ENCODE measurements around the gene RNF19B. TPM values are rescaled to one million over a fixed set of nuclear protein-coding genes. Genes with fewer than 3 reads are reported as not detected.

RNF19B gene
- total RNA-seq, 4 donors from 2014 or later, result 13.9 to 22.9 (median 17.2) TPM

DNA sequence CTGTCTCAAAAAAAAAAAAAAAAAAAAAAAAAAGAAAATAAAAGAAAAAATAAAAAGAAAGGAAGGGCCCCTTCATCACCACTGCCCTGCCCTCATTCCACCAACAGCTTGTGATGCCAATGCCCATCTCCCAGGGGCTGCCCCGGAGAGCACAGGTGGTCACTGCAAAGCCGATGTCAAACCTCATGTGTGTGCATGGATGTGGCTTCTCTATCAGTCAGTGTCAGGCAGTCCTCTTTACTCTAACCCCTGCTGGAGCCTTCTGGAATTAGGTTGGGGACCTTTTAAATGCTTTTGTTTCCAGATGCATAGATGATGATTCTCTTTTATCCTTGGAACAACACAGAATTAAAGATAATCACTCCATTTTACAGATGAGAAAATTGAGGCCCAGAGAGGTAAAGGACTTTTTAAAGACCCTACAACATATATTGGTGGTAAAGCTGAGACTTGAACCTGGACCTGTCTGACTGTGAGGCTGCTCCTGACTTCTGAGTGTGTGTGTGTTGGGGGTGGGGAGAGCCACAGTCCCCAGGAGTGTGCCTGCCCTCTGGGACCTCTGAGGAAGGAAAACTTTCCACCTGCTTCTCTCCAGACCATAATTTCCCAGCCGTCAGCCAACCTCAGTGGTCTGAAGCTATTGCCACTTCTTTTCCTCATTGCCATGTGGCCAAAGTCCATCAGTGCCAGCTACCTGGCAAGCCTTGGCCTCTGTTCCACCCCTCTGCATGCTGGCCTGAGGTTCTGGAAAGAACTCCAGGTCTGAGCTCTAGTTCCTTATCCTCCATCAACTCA lies 60.4 kb downstream of the RNF19B start:
- Histone ChIP-seq H3K36me3 (no peaks in the 10 kb centered on the region), H3K27me3 (peaks cover 0 to 22% of the 10 kb centered on the region in 2 donors), H3K4me1 (peaks cover 0 to 16% (median 3%) of the 10 kb centered on the region in 4 donors), H3K9me3 (no peaks in the 10 kb centered on the region), H3K4me3 (no peak overlapping the region), H3K27ac (peak overlapping the region in 1 of 4 donors; percentile 35)
- 71% methylated on average over 3 of the region's 3 CpGs for WGBS, 2 donors
- no peak for TF ChIP-seq EP300 (IDR thresholded peaks at IDR 0.05)
- TF ChIP-seq, protein P1, sequence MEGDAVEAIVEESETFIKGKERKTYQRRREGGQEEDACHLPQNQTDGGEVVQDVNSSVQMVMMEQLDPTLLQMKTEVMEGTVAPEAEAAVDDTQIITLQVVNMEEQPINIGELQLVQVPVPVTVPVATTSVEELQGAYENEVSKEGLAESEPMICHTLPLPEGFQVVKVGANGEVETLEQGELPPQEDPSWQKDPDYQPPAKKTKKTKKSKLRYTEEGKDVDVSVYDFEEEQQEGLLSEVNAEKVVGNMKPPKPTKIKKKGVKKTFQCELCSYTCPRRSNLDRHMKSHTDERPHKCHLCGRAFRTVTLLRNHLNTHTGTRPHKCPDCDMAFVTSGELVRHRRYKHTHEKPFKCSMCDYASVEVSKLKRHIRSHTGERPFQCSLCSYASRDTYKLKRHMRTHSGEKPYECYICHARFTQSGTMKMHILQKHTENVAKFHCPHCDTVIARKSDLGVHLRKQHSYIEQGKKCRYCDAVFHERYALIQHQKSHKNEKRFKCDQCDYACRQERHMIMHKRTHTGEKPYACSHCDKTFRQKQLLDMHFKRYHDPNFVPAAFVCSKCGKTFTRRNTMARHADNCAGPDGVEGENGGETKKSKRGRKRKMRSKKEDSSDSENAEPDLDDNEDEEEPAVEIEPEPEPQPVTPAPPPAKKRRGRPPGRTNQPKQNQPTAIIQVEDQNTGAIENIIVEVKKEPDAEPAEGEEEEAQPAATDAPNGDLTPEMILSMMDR (IDR thresholded peaks at IDR 0.05), result no peak
- TF ChIP-seq POLR2A (IDR thresholded peaks at IDR 0.05), result no peak
- DNase-seq (ENCODE audit: low spot score in 2 of 2), result no peak

DNA sequence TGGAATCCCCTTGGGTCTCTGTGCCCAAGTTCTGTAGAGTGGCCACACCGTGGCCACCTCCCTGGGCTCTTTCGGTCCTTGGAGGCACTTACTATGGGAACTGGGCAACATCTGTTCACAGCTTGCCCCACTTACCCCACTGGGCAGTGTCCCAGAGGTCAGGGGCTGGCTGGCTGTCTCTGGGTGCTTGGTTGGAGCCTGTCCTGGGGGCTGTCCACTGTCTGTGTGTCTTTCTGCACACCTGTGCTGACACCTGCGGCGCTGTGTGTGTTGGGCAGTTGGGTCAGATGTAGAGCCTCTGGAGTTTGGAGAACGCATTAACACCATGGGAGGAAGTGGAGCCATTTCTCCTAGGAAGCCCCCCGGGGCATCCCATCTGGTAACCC lies 62.1 kb downstream of the RNF19B start:
- DNase-seq (ENCODE audit: low spot score in 2 of 2), result no peak
- 77 to 86% methylated on average over 4 to 6 of the region's 6 CpGs for WGBS, 2 donors
- TF ChIP-seq, protein P1 (IDR thresholded peaks at IDR 0.05), result no peak
- TF ChIP-seq EP300 (IDR thresholded peaks at IDR 0.05) (no peak), POLR2A (IDR thresholded peaks at IDR 0.05) (no peak)
- Histone ChIP-seq H3K36me3 (no peaks in the 10 kb centered on the region), H3K9me3 (no peaks in the 10 kb centered on the region), H3K4me1 (peaks cover 0 to 16% (median 3%) of the 10 kb centered on the region in 4 donors), H3K27ac (no peak overlapping the region), H3K4me3 (no peak overlapping the region), H3K27me3 (peaks cover 0 to 22% of the 10 kb centered on the region in 2 donors)

DNA sequence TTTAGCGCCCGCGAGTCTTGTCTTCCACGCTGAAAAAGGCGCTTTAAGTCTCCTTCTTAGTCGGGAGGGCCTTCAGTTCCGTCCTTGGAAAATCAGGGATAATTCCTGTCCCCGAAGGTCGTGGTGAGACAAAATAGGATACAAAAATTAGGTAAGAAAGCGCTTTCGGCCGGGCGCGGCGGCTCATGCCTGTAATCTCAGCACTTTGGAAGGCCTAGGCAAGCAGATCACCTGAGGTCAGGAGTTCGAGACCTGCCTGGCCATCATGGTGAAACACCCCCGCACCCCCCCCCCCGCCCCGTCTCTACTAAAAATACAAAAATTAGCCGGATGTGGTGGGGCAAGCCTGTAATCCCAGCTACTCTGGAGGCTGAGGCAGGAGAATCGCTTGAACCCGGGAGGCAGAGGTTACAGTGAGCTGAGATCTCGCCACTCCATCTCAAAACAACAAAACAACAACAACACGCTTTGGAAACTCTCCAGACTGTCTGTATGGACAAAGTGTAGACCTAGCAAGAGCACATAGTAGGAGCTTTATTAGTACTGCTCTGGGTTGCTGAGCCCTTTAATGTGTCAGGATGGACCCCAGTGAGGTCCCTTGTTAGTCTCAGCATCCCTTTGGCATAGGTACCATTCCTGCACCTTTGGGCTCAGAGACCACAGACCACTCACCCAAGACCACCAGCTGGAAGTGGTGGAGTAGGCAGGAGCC lies 62.6 kb downstream of the RNF19B start:
- Histone ChIP-seq H3K27me3 (peaks cover 0 to 22% of the 10 kb centered on the region in 2 donors), H3K4me1 (peaks cover 0 to 16% (median 3%) of the 10 kb centered on the region in 4 donors), H3K9me3 (no peaks in the 10 kb centered on the region), H3K4me3 (peak overlapping the region; percentile 42 to 58 (median 54)), H3K27ac (peak overlapping the region in 2 of 4 donors; percentile 52 to 77), H3K36me3 (no peaks in the 10 kb centered on the region)
- WGBS, 2 donors, result 46 to 50% methylated on average over 23 to 24 of the region's 24 CpGs
- DNase-seq (ENCODE audit: low spot score in 2 of 2), result no peak
- TF ChIP-seq POLR2A (IDR thresholded peaks at IDR 0.05) (no peak), EP300 (IDR thresholded peaks at IDR 0.05) (no peak)
- TF ChIP-seq, protein P1 (IDR thresholded peaks at IDR 0.05), result no peak

DNA sequence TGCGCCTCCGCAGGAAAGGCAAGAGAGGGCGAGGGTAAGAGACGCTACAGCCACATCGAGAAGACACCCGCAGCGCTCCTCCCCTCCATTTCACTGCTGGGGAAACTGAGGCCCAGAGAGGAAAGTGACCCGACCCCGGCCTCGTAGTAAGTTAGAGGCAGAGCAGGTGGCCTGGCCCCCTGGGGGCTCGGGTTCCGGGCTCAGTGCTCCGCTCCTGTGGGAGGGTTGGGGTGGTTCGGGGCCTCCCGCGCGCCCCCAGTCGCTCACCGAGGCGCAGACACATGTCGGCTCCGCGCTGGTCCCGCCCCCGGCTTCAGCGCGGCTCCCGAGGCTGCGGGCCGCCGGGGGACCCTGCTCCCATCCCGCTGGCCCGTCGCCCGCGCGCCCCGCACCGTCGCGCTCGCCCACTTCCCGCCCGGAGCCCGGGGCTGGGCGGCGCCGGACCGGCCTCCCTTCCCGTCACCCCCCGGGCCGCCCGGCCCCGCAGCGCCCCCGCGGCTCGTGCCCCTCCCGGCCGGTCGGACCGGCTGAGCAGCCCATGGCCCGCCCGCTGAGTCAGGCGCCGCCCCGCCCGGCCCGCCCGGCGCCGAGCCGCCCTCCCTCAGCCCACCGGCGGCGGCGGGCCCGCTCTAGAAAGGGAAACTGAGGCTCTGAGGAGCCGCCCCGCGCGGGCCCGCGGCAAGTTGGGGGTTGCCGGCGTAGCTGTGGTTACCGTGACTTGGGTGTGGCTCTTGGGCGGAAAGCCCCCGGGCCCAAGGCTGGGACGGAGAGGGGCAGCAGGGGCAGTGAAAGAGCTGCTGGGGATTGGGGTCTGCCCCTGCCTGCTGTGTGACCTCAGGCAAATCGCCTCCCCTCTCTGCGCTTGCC lies 63.4 kb downstream of the RNF19B start, which contains the start of gene TMEM54:
Gene TMEM54 (minus strand): TSS at position 434 of the 867 bp plus-strand sequence. CDS start 151 bp downstream, at position 283.
- peaks cover 0 to 16% (median 3%) of the 10 kb centered on the region in 4 donors for H3K4me1 ChIP-seq
- peaks cover 0 to 22% of the 10 kb centered on the region in 2 donors for H3K27me3 ChIP-seq
- H3K27ac ChIP-seq, result peak within 1 kb of the TSS in 2 of 4 donors; percentile 52 to 77
- TF ChIP-seq POLR2A (IDR thresholded peaks at IDR 0.05) (no peak), EP300 (IDR thresholded peaks at IDR 0.05) (no peak)
- TF ChIP-seq, protein P1 (IDR thresholded peaks at IDR 0.05), result peak in 1 of 5 experiments; percentile 12
- no peaks in the 10 kb centered on the region for H3K36me3 ChIP-seq
- no peaks in the 10 kb centered on the region for H3K9me3 ChIP-seq
- 1 to 4% methylated on average over 12 to 79 of the region's 92 CpGs for WGBS, 2 donors
- H3K4me3 ChIP-seq, result peak within 1 kb of the TSS; percentile 51 to 58 (median 56)
- DNase-seq (ENCODE audit: low spot score in 2 of 2), result no peak

Data from tibial nerve (tissue), 4 donors.